Activated CD4-positive, alpha-beta T cell treated with anti-CD3 and anti-CD28 coated beads for 48 hours (primary cell): ENCODE measurements around the gene SWAP70.
"Not testable (repeated sequence)": the region's sequence is repeated elsewhere in the genome, so short reads cannot be mapped to it uniquely, and the experiment has no call there.

Experiments used
- DNase-seq: peaks from one replicate; pipeline ENCODE4 v3.0.0-alpha.2; 2020

Gene SWAP70

DNA sequence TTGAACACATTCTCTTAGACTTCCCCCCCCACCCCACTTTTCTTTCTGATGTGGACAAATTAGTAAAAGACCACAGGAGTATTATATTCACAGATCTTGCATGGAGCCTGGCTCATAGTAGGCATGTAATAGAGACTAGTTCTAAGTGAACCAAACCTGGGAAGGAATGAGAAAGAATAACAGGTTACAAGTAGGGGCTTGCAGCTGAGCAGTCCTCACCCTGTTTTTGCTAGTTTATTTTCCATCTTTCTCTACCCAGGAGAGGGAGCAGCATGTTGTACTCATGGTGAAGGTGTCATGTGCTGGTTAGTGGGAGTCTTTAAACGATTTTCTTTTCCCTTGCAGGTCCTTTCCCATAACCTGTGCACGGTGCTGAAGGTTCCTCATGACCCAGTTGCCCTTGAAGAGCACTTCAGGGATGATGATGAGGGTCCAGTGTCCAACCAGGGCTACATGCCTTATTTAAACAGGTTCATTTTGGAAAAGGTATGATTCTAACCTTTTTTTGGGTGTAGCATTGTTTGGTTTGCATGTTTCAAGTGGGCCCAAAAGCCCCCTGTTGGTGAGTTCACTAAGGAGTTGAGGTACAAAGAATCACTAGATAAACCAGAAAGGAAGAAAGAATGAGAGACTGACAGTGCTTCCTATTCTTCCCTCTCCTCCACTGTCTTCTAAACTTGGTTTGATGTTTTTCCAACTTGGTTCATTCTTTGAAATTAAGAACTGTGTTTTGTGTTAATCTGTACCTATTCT, 30.1 kb downstream of the SWAP70 start:
- DNase-seq: no peak

- not testable (repeated sequence) for DNase-seq
Measured at GRCh38 chr11:9695228-9695627, 31.4 kb downstream of the SWAP70 start.

DNA sequence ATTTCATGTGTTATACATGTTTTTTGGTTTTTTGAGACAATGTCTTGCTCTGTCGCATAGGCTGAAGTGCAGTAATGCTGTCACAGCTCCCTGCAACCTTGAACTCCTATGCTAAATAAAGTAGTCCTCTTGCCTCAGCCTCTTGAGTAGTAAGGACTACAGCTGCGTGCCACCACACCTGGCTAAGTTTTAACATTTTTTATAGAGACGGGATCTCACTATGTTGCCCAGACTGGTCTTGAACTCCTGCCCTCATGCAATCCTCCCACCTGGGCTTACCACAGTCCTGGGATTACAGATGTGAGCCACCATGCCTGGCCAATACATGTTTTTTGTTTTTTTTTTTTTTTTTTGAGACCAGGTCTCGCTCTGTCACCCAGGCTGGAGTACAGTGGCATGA, 33.9 kb downstream of the SWAP70 start:
- no peak for DNase-seq

- DNase-seq: no peak
Measured at GRCh38 chr11:9700105-9700801, 36.4 kb downstream of the SWAP70 start.

DNA sequence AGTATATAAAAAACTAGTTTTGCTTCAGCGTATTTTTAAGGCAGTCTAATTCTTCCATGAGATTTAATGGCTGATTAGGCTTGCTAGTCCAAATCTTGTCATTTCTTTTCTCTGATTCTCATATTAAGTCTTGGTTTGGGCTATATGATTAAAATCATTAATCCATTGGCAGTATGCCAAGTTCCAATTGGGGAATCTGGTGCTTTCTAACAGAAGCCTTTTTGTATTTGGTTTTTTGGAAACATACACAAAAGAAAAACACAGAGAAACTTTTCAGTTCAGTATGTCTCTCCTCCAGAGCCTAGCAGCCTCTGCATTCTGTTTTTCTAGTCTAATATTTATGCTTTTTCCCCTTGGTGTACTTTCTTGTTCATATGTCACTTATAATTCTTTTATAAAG, 37.9 kb downstream of the SWAP70 start:
- DNase-seq: no peak

GRCh38 chr11:9703280-9703679, 39.4 kb downstream of the SWAP70 start:
- no peak for DNase-seq

GRCh38 chr11:9704037-9704436, 40.2 kb downstream of the SWAP70 start:
- no peak for DNase-seq

GRCh38 chr11:9704620-9705019, 40.7 kb downstream of the SWAP70 start:
- DNase-seq: no peak

GRCh38 chr11:9705361-9705760, 41.5 kb downstream of the SWAP70 start:
- DNase-seq: not testable (repeated sequence)

- no peak for DNase-seq
Measured at GRCh38 chr11:9708544-9708943, 44.7 kb downstream of the SWAP70 start.

DNA sequence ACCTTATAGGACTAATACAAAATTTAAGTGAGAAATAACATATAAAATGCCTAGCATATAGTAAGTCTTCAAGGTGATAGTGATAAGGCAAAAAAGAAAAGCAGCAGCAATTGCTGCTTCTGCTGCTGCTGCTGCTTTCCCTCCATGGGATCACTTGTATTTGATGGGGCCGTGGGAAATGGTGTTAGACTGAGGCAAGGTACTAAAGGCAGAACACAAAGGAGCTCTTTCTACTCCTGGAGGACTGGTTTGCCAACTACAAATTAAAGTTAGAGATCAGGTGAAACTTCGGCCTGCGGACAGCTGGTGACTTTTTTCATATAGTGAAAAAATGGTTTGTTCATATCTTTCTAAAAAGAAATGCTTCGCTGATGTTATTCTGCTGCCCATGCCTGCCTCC, 46.3 kb downstream of the SWAP70 start:
- no peak for DNase-seq

GRCh38 chr11:9710852-9711251, 47.0 kb downstream of the SWAP70 start:
- no peak for DNase-seq

DNA sequence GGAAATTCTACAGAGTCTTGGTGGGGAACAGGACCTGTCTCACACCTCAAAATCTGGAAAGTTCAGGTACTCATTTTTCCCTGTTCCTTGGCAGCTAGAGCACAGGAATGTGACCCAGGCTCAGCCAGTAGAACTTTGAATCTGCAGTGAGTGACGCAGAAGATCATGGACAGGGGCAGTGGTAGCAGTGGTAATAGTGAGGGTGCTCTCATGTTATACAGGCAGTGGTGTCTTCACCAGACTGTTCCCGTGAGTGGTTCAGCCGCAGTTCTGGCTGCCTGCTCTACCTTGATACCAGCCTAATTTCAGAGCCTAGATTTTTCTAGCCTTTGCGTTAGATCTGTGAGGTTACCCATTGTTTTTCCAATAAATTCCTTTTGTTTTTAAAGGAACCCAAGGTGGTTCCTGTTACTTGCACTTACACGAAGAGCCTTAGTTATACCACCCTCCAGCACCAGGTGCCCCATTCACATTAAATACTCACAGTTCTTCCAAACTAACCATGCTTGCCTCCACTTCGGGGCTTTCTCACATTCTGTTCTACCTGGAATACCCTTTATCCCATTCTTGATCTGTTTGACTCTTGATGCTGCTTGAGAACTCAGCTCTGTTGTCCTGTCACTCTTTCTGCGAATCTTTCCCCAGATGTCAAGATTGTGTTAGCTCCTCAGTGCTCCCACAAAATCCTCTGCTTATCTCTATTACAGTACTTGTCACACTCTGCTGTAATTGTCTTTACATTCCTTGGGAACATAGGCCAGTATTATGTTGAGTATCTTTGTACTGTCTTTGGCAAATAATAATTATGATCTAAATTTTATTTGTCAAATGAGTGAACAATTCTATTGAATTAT, 47.8 kb downstream of the SWAP70 start:
- DNase-seq: no peak

- DNase-seq: no peak
Measured at GRCh38 chr11:9714272-9714940, 50.5 kb downstream of the SWAP70 start.

GRCh38 chr11:9716275-9717039, 52.6 kb downstream of the SWAP70 start:
- DNase-seq: no peak

DNA sequence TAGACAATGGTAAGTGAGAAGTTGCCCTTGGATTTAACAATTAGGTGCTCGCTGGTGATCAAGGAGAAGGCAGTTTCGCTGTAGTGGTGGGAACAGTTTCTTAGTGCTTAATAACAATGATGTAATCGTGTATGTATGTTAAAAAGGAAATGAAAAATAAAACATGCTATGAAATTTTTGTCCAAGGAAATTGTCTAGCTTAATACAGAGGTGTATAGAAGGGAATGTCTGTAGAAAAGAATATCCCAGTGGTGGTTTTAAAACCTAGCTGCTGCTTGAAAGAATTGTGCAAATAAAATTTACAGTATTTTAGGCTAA, 53.1 kb downstream of the SWAP70 start:
- DNase-seq: no peak

GRCh38 chr11:9717719-9718118, 53.8 kb downstream of the SWAP70 start:
- DNase-seq: no peak

DNA sequence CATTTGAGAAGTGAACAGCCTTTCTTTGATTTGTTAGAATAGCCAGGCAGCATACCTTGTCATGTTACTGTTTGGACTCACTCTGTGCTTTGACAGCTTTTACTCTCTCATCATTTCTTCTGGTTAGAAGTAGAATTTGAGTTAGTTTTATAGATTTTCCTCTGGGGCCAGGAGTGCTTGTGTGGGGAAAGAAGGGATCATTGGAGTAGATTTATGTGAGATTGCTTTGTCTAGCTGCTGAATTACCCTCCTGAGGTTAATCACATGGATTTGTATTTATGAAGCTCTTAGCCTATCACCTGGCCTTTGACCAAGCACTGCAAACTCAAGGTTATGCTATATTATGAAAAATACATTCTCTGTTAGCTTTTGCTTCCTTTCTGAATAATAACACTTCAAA, 54.3 kb downstream of the SWAP70 start:
- no peak for DNase-seq

DNA sequence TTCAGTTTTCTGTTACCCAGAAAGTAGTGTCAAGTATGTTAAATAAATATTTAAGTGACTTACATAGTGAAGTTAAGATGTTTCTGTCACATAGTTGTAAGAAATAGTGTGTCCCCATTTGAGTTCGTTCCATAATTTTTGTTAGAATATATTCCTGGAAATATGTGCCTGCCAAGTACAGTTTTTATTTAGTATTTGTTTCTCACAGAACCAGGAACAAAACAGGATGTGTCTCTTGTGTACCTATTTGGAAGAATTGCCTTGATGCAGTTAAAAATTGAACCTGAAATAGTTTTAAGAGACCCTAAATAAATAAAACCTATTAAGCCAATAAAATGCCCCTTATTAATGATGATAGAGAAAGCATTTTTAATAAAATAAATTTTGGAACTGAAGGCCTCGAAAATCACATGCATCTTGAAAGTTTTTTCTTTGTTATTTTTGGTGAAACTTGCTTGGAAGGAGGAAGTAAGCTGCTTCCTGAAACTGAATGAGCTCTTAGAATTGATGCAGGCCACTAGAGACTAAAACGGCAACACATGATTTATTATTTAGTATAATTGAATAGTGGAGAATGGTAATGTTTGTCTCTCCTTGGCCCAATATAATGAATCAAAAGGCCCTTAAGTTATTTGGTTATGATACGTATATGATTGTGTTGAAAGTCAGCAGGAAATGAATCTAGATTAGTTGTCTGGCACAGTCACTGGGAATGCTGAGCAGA, 55.9 kb downstream of the SWAP70 start:
- DNase-seq: no peak

DNA sequence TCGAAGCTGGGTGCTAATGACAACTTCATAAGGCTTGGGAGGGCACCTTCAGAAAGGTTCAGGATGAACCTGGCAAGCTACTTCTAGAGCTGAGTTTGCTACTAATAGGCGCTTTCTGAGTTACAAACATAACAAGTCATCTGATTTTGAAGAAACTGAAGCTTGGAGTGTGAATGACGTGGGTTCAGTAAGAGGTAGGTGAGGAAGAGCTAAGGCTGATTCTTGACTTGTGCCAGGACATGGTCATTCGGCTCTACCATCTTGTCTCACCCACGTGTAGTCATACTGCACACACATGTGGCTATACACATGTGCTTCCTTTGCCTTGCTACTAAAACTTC, 56.4 kb downstream of the SWAP70 start:
- DNase-seq: no peak

DNA sequence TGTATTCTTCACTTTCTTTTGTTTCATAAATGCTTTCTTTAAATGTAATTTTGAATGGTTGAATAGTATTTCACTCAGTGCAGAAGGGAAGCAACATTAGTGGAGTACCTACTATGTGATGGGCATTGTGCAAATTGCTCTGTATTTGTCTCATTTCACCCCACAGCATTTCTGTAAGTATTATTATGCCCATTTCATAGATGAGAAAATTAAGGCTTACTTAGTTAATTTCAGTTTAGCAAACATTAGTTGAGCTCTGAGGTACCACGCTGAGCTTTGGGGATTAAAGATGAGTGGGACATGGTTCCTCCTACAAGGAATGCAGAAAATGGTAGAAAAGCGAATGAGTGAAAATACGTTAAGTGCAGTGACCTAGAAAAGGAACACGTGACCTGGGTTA, 58.1 kb downstream of the SWAP70 start:
- no peak for DNase-seq

DNA sequence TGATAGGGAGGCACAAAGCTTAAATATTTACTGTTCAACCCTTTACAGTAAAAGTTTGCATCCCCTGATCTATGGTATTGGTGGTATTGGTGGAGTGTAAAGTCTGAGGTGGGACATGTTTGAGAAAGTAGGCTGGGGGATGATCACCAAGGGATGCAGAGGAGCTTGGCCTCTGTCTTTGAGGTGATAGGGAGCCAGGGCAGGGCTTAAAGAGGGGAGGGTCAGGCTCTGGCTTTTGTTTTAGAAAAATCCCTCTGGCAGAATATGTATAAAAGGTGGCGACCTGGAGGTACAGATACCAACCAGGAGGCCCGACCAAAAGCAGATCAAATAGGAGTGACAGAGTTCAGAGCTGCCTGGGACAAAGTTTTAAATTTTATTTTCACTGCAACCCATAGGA, 59.0 kb downstream of the SWAP70 start:
- no peak for DNase-seq
